HG02852 (cell line): ENCODE results near the gene CTAGE9.
"Not testable (repeated sequence)": the region's sequence is repeated elsewhere in the genome, so short reads cannot be mapped to it uniquely, and the experiment has no call there.

Experiments used
- ATAC-seq: cut with Tn5 transposase; IDR thresholded peaks from one replicate; pipeline ENCODE4 v1.9.1; 2021; ENCODE audit warnings: mild to moderate bottlenecking, moderate library complexity; ENCODE audit not compliant: unreplicated experiment

Gene CTAGE9

GRCh38 chr6:131710917-131711316 is at the start of gene CTAGE9:
TSS of gene CTAGE9 (minus strand) at chr6:131711017. CDS start at chr6:131711017, 0 bp downstream.
- not testable (repeated sequence) for ATAC-seq

GRCh38 chr6:131758920-131759319 is 48.1 kb upstream of the CTAGE9 start:
- no peak for ATAC-seq

- no peak for ATAC-seq
Observed at GRCh38 chr6:131756039-131756438, 45.2 kb upstream of the CTAGE9 start.

GRCh38 chr6:131755597-131755996 is 44.8 kb upstream of the CTAGE9 start:
- ATAC-seq = no peak

- no peak for ATAC-seq
Observed at GRCh38 chr6:131754715-131755567, 44.1 kb upstream of the CTAGE9 start.

- no peak for ATAC-seq
Observed at GRCh38 chr6:131754088-131754487, 43.3 kb upstream of the CTAGE9 start.

GRCh38 chr6:131751012-131751715 is 40.3 kb upstream of the CTAGE9 start:
- ATAC-seq = not testable (repeated sequence)

GRCh38 chr6:131749023-131749422 is 38.2 kb upstream of the CTAGE9 start:
- no peak for ATAC-seq

- ATAC-seq = no peak
Observed at GRCh38 chr6:131747821-131748353, 37.1 kb upstream of the CTAGE9 start.

GRCh38 chr6:131745476-131745875 is 34.7 kb upstream of the CTAGE9 start:
- no peak for ATAC-seq

GRCh38 chr6:131744432-131745287 is 33.8 kb upstream of the CTAGE9 start:
- ATAC-seq = no peak

- ATAC-seq = no peak
Observed at GRCh38 chr6:131741688-131742393, 31.0 kb upstream of the CTAGE9 start.

GRCh38 chr6:131740161-131740560 is 29.3 kb upstream of the CTAGE9 start:
- ATAC-seq = no peak

GRCh38 chr6:131739136-131739535 is 28.3 kb upstream of the CTAGE9 start:
- no peak for ATAC-seq

- no peak for ATAC-seq
Observed at GRCh38 chr6:131736811-131737210, 26.0 kb upstream of the CTAGE9 start.

- no peak for ATAC-seq
Observed at GRCh38 chr6:131736003-131736596, 25.3 kb upstream of the CTAGE9 start.

GRCh38 chr6:131733376-131734016 is 22.7 kb upstream of the CTAGE9 start:
- no peak for ATAC-seq

GRCh38 chr6:131731224-131731623 is 20.4 kb upstream of the CTAGE9 start:
- no peak for ATAC-seq

GRCh38 chr6:131730264-131730663 is 19.4 kb upstream of the CTAGE9 start:
- ATAC-seq = no peak
